Measurements from ENCODE around the gene YAE1.

The YAE1 gene

DNA sequence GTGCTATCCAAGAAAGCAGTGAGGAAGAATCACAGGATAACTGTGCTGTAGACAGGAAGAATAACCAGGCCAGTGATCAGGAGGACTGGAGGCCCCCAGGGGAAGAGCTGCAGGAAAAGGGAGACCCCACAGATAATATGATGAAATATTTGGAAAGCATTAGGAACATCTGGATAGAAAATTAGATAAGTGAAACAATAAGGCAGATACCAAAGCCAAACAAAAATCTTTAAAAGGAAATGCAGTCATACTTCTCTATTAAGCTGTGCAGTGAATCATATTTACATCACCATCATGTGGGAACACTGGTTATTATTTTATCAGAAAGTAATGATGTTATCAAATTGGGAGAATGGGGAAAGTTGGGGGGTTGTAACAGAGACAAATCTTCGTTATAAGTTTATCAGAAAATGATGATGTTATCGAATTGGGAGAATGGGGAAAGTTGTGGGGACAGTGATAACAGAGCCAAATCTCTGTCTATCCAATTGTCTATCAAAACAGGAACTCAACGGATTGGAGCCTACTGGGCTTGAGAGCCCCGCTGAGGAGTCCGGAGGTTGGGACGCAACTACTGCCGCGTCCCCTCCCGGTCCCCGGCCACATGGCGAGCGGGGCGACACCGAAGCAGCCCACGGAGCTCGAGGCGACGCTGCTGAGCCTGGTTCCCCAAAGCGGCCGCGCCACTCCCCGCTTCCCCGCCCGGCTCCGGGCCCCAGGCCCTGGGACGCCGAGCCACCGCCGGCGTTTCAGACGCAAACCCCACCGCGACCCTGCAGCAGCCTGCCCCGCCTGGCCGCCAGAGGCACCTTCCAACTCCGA is 43.1 kb downstream of the YAE1 start:
- no peak for DNase-seq

GRCh38 chr7:39609935-39610263 is 43.7 kb downstream of the YAE1 start:
- DNase-seq: no peak

DNA sequence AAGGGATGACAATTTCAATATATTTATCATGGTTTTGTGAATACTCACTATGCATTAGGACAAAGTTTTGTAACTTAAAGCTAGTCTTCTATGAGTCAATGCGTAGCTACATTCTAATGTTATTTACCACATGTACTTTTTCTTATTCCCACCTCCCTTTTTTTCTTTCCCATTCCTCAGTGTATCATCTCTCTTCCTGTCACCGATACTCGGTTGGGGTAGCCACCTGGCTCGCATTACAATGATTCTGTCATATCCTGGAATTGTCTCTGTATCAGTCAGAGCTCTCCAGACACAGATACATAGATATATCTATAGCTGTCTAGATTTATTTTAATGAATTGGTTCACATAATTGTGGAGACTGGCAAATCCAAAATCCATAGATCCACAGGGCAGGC is 47.4 kb downstream of the YAE1 start:
- DNase-seq: no peak

DNA sequence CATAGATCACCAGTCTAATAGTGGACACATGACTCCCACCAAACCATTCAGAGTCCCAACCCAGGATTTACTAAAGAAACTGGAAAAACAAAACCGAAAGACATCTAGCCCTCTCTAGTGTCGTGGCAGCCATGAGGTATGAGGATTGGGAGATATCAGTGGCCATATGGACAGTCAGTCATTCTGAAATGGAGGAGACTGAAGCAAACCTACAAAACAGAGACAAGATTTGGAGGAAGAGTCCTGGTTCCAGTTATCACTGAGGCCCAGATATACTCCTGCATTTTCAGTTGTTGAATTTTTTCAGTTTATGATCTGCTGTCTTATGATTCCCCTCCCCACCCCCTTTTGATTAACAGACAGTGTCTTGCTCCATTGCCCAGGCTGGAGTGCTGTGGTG is 48.1 kb downstream of the YAE1 start:
- DNase-seq: no peak

- DNase-seq: no peak
These were observed 49.3 kb downstream of the YAE1 start for GRCh38 chr7:39615350-39615975.

DNA sequence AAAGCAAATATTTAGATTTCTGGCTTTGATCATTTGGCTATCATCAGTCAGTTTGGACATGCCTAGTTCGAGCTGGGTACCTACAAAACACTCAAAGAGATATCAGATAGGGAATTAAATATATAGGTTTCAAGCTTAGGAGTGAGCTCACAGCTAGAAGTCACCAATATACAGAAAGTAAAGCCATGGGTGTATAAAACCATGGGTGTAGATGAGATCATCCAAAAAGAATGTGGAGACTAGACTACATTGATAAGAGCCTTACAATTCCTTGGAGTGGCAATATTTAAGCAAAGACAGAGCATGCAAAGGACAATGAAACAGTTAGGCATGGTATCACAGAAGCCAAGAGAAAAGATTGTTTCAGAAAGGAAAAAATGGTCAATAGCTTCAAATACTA is 49.9 kb downstream of the YAE1 start:
- no peak for DNase-seq

DNA sequence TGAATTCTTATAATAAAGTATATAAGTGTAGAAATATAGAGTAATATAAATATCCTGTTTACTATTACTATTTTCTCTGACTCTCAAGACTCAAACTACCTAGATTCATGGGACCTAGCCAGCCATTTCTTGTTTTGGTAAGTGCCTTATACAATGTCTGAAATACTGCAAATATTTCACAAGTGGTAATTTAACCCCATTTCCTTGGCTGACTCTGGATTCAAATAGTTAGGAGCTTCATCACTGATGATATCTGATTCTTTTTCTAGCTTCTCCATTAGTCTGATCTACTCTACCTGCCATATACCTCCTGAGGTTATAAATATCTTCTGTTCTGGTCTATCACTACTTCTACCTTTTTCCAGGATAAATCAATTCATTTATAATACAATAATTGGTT is 50.8 kb downstream of the YAE1 start:
- no peak for DNase-seq

DNA sequence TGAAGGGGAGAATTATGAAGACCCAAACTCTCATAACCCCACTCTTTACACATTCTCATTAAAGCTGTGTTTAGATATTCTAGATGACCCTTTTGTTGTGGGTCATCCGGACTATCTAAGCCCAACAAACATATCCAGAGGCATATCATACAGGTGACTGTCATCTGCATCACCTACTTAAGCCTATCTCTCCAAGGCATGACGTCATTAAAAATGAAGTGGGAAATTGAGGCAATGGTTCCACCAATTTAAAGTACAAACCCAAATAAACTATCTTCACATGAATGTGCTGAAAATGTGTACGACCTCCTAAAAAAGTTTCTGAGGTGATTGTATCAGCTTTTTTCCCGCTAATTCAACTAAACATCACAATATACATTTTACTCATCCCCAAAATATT is 52.7 kb downstream of the YAE1 start:
- no peak for DNase-seq

GRCh38 chr7:39620486-39620885 is 54.3 kb downstream of the YAE1 start:
- DNase-seq: no peak

GRCh38 chr7:39621261-39621660 is 55.1 kb downstream of the YAE1 start:
- no peak for DNase-seq

DNA sequence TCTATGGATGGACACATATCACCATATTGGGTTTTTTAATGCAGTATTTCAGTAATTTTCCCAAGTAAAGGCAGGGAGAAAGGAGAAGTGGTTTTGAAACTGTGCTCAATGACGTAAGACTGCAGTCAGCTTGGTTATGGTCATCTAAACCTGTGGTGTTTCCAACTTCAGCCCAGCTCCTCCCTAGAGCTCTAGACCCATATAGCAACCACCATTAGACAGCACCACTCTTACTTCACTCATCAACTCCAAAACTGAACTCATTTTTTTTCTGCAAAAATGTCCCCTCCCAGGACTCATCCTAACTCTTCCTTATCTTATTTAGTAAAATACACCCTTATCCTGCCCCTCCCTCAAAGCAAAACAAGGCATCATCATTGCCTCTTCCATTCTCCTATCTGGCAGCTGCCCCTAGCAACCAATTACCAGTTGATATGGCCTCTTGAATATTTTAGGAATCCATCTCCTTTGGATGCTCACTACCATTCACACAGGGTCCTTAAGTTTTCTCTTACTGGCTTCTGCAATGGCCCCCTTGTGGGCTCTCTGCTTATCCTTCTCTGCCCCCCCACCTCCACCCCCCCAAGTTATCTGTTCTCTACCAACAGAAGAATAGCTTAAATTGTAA is 55.7 kb downstream of the YAE1 start:
- DNase-seq: no peak

Data from activated naive CD4-positive, alpha-beta T cell treated with Interleukin-2 at 50 U/mL for 16 hours (primary cell).